H9 (cell line): ENCODE measurements around the gene LRFN2. TPM values are rescaled to one million over a fixed set of nuclear protein-coding genes. Genes with fewer than 3 reads are reported as not detected.

ENCODE experiments used
- DNase-seq: peaks from one replicate; pipeline ENCODE4 v3.0.0-alpha.2; 2017
- H2AFZ ChIP-seq: one replicate; pipeline ENCODE4 v1.6.1; 2013; ENCODE audit warnings: mild to moderate bottlenecking, low read length, control low read depth, moderate library complexity
- H2AK5ac ChIP-seq: 2 replicates; pipeline ENCODE4 v1.6.1; 2013; ENCODE audit warnings: low read length, control low read depth, mixed read lengths; ENCODE audit not compliant: insufficient read length
- H2BK120ac ChIP-seq: one replicate; pipeline ENCODE4 v1.6.1; 2013; ENCODE audit warnings: low read depth, mild to moderate bottlenecking, low read length, control low read depth, inconsistent platforms; ENCODE audit not compliant: poor library complexity, severe bottlenecking
- H2BK12ac ChIP-seq: 2 replicates; pipeline ENCODE4 v1.6.1; 2013; ENCODE audit warnings: low read length, control low read depth, mixed read lengths, low read depth; ENCODE audit not compliant: insufficient read length
- H2BK15ac ChIP-seq: 2 replicates; pipeline ENCODE4 v1.6.1; 2013; ENCODE audit warnings: low read depth, low read length, control low read depth
- H2BK20ac ChIP-seq: one replicate; pipeline ENCODE4 v1.6.1; 2013; ENCODE audit warnings: low read depth, mild to moderate bottlenecking, low read length, control low read depth, inconsistent platforms; ENCODE audit not compliant: poor library complexity, severe bottlenecking
- H2BK5ac ChIP-seq: 2 replicates; pipeline ENCODE4 v1.6.1; 2013; ENCODE audit warnings: low read length, control low read depth, mixed read lengths; ENCODE audit not compliant: insufficient read length
- H3K14ac ChIP-seq: 2 replicates; pipeline ENCODE4 v1.6.1; 2013; ENCODE audit warnings: low read length, control low read depth; ENCODE audit not compliant: insufficient read depth
- H3K18ac ChIP-seq: 2 replicates; pipeline ENCODE4 v1.6.1; 2013; ENCODE audit warnings: low read depth, mild to moderate bottlenecking, mixed read lengths, low read length, control low read depth; ENCODE audit not compliant: insufficient read length
- H3K23ac ChIP-seq: 2 replicates; pipeline ENCODE4 v1.6.1; 2013; ENCODE audit warnings: low read length, control low read depth, mixed read lengths, low read depth; ENCODE audit not compliant: insufficient read length
- H3K23me2 ChIP-seq: 2 replicates; pipeline ENCODE4 v1.6.1; 2013; ENCODE audit warnings: low read depth, mild to moderate bottlenecking, mixed read lengths, low read length, control low read depth; ENCODE audit not compliant: insufficient read length, poor library complexity, severe bottlenecking
- H3K27ac ChIP-seq: 2 replicates; pipeline ENCODE4 v1.5.1; 2013; ENCODE audit warnings: low read length, control low read depth, mixed read lengths, low read depth; ENCODE audit not compliant: insufficient read length
- H3K27me3 ChIP-seq: 2 replicates; pipeline ENCODE4 v1.6.1; 2013; ENCODE audit warnings: low read length, control low read depth, inconsistent platforms; ENCODE audit not compliant: insufficient read depth
- H3K4ac ChIP-seq: 2 replicates; pipeline ENCODE4 v1.6.1; 2013; ENCODE audit warnings: low read depth, mild to moderate bottlenecking, control low read depth, inconsistent platforms, low read length, moderate library complexity
- H3K4me1 ChIP-seq: 2 replicates; pipeline ENCODE4 v1.6.1; 2013; ENCODE audit warnings: low read length, control low read depth, inconsistent platforms; ENCODE audit not compliant: insufficient read depth
- H3K4me2 ChIP-seq: 2 replicates; pipeline ENCODE4 v1.6.1; 2013; ENCODE audit warnings: low read length, control low read depth, mixed read lengths; ENCODE audit not compliant: insufficient read length, insufficient read depth
- H3K56ac ChIP-seq: 2 replicates; pipeline ENCODE4 v1.6.1; 2013; ENCODE audit warnings: low read depth, mild to moderate bottlenecking, mixed read lengths, low read length, control low read depth; ENCODE audit not compliant: insufficient read length
- H3K79me1 ChIP-seq: 2 replicates; pipeline ENCODE4 v1.6.1; 2013; ENCODE audit warnings: low read depth, mild to moderate bottlenecking, moderate library complexity, low read length, control low read depth, inconsistent platforms; ENCODE audit not compliant: insufficient read depth, poor library complexity, severe bottlenecking
- H3K79me2 ChIP-seq: 2 replicates; pipeline ENCODE4 v1.6.1; 2013; ENCODE audit warnings: low read length, control low read depth, inconsistent platforms; ENCODE audit not compliant: insufficient read depth
- H3K9ac ChIP-seq: 2 replicates; pipeline ENCODE4 v1.6.1; 2013; ENCODE audit warnings: low read length, control low read depth, mixed read lengths; ENCODE audit not compliant: insufficient read length; ENCODE audit errors: extremely low read depth
- H3K9me3 ChIP-seq: one replicate; pipeline ENCODE4 v1.6.1; 2013; ENCODE audit warnings: low read depth, low read length, inconsistent platforms; ENCODE audit not compliant: control insufficient read depth
- H3T11ph ChIP-seq: one replicate; pipeline ENCODE4 v1.6.1; 2013; ENCODE audit warnings: mild to moderate bottlenecking, low read length, control low read depth, inconsistent platforms
- H4K20me1 ChIP-seq: one replicate; pipeline ENCODE4 v1.6.1; 2013; ENCODE audit not compliant: control insufficient read depth, insufficient read length, insufficient read depth
- H4K5ac ChIP-seq: 2 replicates; pipeline ENCODE4 v1.6.1; 2013; ENCODE audit warnings: low read depth, mild to moderate bottlenecking, mixed read lengths, low read length, control low read depth; ENCODE audit not compliant: insufficient read length
- H4K8ac ChIP-seq: replicated peaks from 2 replicates; pipeline ENCODE4 v1.6.1; 2013; ENCODE audit warnings: low read length, control low read depth, mixed read lengths, low read depth; ENCODE audit not compliant: insufficient read length
- H4K91ac ChIP-seq: 2 replicates; pipeline ENCODE4 v1.6.1; 2013; ENCODE audit warnings: low read depth, mild to moderate bottlenecking, moderate library complexity, mixed read lengths, low read length, control low read depth; ENCODE audit not compliant: insufficient read length
- H3K27ac Mint-ChIP-seq, 3 experiments: 2 replicates in 2 of 3; 3 replicates in 1 of 3; pipeline ENCODE4 v1.8.0; 2020 to 2021; ENCODE audit warnings: mixed read lengths in 3 of 3, mild to moderate bottlenecking in 1 of 3, moderate library complexity in 1 of 3
- H3K27me3 Mint-ChIP-seq: 2 replicates; pipeline ENCODE4 v1.8.0; 2021; ENCODE audit warnings: low read depth, mild to moderate bottlenecking, moderate library complexity, mixed read lengths
- H3K36me3 Mint-ChIP-seq, 3 experiments: 2 replicates in 2 of 3; 3 replicates in 1 of 3; pipeline ENCODE4 v1.8.0; 2020 to 2021; ENCODE audit warnings: low read depth in 3 of 3, mixed read lengths in 3 of 3; ENCODE audit not compliant: insufficient read depth in 1 of 3
- H3K4me1 Mint-ChIP-seq, 2 experiments: 2 replicates each; pipeline ENCODE4 v1.8.0; 2020; ENCODE audit warnings: mixed read lengths in 2 of 2
- H3K4me3 Mint-ChIP-seq, 2 experiments: 2 replicates in 1 of 2; 3 replicates in 1 of 2; pipeline ENCODE4 v1.8.0; 2020 to 2021; ENCODE audit warnings: mild to moderate bottlenecking in 2 of 2, mixed read lengths in 2 of 2, moderate library complexity in 1 of 2
- H3K9me3 Mint-ChIP-seq, 2 experiments: 2 replicates in 1 of 2; 3 replicates in 1 of 2; pipeline ENCODE4 v1.8.0; 2020; ENCODE audit warnings: mild to moderate bottlenecking in 2 of 2, mixed read lengths in 2 of 2, moderate library complexity in 1 of 2
- WGBS: extraction: QIAGEN DNeasy Blood & Tissue Kit; methylation state at CpG from one replicate; pipeline ENCODE4 v1.1.7; 2013; ENCODE audit warnings: missing lambda C conversion rate, low lambda C conversion rate, mixed read lengths; ENCODE audit not compliant: insufficient read length; ENCODE audit errors: extremely low coverage; 5-methylcytosine and 5-hydroxymethylcytosine counted together
- total RNA-seq: library from RNA; stranded (reverse); gene quantifications from 2 replicates; pipeline ENCODE4 v1.2.1, GENCODE V29; 2021
- TF ChIP-seq, protein P1 (sequence below): fragments of 200-600 bp; sonication (generic); conservative IDR thresholded peaks from 3 replicates; pipeline ENCODE4 v1.8.0; 2021; ENCODE audit warnings: antibody characterized with exemption, mild to moderate bottlenecking

LRFN2 gene
- total RNA-seq, 1 experiment from 2014 or later = 0.11 TPM

DNA sequence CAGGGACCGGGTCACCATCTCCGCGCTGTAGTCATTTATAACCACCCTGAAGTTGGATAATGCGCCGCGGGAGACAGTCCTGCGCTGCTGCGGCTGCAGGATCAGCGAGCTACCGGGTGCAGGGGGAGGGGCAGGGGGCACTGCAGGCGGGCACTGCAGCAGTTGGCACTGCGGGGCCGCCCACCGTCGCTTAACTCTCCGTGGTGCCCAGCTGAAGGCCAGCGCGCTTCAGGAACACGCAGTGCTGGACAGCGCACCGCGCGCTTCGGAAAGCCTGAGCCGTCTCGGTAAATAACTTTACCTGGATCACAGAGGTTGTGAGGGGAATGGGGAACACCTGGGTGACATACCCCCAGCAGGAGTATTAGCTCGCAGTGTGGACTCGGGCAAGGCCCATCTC lies 12.4 kb upstream of the LRFN2 start:
- Histone ChIP-seq H2AK5ac (no peak overlapping the region), H4K91ac (no peak overlapping the region), H3K23me2 (no peaks in the 10 kb centered on the region), H3K4me1 (no peaks in the 10 kb centered on the region; the same call in 1 of the 2 replicates), H3K9me3 (no peaks in the 10 kb centered on the region), H3K4me2 (no peak overlapping the region), H2AFZ (no peak overlapping the region), H2BK120ac (no peak overlapping the region), H3K23ac (no peak overlapping the region), H3T11ph (no peak overlapping the region), H3K79me1 (no peaks in the 10 kb centered on the region), H3K14ac (no peak overlapping the region), H3K27me3 (no peaks in the 10 kb centered on the region), H2BK20ac (no peak overlapping the region), H2BK15ac (no peak overlapping the region), H4K8ac (no peak overlapping the region), H4K20me1 (no peaks in the 10 kb centered on the region), H3K79me2 (no peaks in the 10 kb centered on the region), H3K9ac (no peak overlapping the region), H3K4ac (no peak overlapping the region), H3K18ac (no peak overlapping the region), H3K56ac (no peak overlapping the region), H2BK5ac (no peak overlapping the region), H4K5ac (no peak overlapping the region), H3K27ac (no peak overlapping the region), H2BK12ac (no peak overlapping the region)
- peak; percentile 65 for DNase-seq
- no CpG with 5 or more reads among the region's 28 CpGs for WGBS
- TF ChIP-seq, protein P1, sequence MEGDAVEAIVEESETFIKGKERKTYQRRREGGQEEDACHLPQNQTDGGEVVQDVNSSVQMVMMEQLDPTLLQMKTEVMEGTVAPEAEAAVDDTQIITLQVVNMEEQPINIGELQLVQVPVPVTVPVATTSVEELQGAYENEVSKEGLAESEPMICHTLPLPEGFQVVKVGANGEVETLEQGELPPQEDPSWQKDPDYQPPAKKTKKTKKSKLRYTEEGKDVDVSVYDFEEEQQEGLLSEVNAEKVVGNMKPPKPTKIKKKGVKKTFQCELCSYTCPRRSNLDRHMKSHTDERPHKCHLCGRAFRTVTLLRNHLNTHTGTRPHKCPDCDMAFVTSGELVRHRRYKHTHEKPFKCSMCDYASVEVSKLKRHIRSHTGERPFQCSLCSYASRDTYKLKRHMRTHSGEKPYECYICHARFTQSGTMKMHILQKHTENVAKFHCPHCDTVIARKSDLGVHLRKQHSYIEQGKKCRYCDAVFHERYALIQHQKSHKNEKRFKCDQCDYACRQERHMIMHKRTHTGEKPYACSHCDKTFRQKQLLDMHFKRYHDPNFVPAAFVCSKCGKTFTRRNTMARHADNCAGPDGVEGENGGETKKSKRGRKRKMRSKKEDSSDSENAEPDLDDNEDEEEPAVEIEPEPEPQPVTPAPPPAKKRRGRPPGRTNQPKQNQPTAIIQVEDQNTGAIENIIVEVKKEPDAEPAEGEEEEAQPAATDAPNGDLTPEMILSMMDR = no peak
- H3K36me3 Mint-ChIP-seq = no peaks in the 10 kb centered on the region
- H3K4me3 Mint-ChIP-seq = no peak overlapping the region
- H3K27me3 Mint-ChIP-seq = peaks cover 15% of the 10 kb centered on the region
- no peaks in the 10 kb centered on the region for H3K9me3 Mint-ChIP-seq
- H3K4me1 Mint-ChIP-seq = peaks cover 0 to 4% of the 10 kb centered on the region in 2 experiments; a peak in 1 of 4 replicates
- no peak overlapping the region for H3K27ac Mint-ChIP-seq
